ENCODE measurements around the gene YPEL3.
"Not testable (repeated sequence)": the region's sequence is repeated elsewhere in the genome, so short reads cannot be mapped to it uniquely, and the experiment has no call there.

YPEL3 gene

GRCh38 chr16:30127993-30128392 lies 32.0 kb upstream of the YPEL3 start:
- FAIRE-seq: no peak
- TF ChIP-seq, protein P1, sequence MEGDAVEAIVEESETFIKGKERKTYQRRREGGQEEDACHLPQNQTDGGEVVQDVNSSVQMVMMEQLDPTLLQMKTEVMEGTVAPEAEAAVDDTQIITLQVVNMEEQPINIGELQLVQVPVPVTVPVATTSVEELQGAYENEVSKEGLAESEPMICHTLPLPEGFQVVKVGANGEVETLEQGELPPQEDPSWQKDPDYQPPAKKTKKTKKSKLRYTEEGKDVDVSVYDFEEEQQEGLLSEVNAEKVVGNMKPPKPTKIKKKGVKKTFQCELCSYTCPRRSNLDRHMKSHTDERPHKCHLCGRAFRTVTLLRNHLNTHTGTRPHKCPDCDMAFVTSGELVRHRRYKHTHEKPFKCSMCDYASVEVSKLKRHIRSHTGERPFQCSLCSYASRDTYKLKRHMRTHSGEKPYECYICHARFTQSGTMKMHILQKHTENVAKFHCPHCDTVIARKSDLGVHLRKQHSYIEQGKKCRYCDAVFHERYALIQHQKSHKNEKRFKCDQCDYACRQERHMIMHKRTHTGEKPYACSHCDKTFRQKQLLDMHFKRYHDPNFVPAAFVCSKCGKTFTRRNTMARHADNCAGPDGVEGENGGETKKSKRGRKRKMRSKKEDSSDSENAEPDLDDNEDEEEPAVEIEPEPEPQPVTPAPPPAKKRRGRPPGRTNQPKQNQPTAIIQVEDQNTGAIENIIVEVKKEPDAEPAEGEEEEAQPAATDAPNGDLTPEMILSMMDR (IDR thresholded peaks at IDR 0.05; ENCODE audit: insufficient read depth, missing control alignments): no peak
- no peak for DNase-seq (ENCODE audit: insufficient read length, low spot score)

DNA sequence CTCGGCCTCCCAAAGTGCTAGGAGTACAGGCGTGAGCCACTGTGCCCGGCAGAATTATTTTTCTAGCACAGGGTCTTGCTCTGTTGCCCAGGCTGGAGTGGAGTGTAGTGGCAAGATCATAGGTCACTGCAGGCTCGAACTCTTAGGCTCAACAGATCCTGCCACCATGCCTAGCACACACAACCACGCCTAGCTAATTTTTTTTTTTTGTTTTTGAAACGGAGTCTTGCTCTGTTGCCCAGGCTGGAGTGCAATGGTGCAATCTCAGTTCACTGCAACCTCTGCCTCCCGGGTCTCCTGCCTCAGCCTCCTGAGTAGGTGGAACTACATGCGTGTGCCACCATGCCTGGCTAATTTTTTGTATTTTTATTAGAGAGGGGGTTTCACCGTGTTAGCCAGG lies 29.7 kb upstream of the YPEL3 start:
- not testable (repeated sequence) for FAIRE-seq; DNase-seq (ENCODE audit: insufficient read length, low spot score)

DNA sequence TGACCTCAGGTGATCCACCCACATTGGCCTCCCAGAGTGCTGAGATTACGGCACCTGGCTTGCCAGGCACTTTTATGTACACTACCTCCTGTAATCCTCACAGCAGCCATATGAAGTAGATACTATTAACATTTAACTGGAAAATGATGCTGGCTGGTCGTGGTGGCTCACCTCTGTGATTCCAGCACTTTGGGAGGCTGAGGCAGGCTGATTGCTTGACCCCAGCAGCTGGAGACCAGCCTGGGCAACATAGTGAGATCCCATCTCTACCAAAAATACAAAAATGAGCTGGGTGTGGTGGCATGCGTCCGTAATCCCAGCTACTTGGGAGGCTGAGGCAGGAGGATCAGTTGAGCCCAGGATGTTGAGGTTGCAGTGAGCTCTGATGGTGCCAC lies 29.0 kb upstream of the YPEL3 start:
- TF ChIP-seq, protein P1 (IDR thresholded peaks at IDR 0.05; ENCODE audit: insufficient read depth, missing control alignments): no peak
- DNase-seq (ENCODE audit: insufficient read length, low spot score): no peak
- FAIRE-seq: no peak

DNA sequence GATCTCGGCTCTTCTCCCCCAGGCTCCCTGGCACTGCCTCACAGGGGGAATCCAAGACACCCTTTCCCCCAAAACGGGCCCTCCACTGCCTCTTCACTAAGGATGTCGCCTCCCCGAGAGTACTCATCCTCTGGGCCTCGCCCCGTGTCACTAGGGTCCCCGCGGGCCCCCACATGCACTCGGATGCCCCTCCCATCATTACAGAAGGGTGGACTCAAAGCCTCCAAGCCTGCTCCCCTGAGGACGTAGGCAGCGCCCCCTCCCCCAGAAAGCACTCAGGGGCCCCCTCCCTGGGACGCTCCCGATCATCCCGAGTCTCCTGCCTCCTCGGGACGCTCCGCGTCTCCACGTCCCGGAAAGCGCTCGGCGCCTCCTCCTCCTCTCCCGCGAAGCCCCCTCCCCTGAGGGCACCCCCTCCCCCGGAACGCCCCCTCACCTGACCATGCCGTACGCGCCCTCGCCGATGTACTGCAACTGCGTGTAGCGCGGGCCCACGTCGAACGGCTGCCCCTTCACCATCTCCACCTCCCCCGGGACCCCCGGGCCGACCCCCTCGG lies 26.7 kb upstream of the YPEL3 start:
- FAIRE-seq (no peak), DNase-seq (ENCODE audit: insufficient read length, low spot score) (no peak)
- TF ChIP-seq, protein P1 (IDR thresholded peaks at IDR 0.05; ENCODE audit: insufficient read depth, missing control alignments): no peak

DNA sequence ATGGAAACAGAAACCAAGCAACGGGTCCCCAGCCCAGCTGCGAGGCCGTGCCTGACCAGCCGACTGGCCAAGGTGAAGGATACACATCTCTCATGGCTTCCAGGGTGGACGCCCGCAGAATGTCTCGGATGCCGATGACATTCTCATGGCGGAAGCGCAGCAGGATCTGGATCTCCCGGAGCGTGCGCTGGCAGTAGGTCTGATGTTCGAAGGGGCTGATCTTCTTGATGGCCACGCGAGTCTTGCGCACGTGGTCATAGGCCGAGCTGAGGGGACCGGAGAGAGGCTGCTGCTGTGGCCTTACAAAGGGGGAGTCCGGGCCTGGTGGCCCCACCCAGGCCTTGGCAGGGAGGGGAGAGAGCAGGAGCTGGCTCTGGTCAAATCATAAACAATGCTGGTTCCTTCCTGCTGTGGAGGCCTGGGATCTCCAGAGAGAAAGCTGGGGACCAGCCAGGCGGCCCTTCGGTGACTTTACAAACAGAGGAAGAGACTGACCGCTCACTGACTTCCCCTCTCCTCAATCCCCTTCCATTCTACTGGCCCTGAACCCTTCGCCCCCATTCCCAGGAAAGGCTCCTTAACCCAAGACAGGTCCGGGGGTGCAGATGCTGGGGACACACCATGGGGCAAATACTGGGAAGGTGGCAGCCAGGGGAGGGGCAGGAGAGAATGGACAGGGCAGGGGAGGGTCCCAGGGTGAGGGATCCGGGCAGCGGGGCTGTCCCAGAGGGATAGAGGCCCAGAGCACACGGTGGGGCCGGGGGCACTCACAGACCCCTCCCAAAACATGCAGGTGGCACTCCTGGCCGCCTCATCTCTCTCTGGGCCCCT lies 25.9 kb upstream of the YPEL3 start:
- FAIRE-seq (no peak), DNase-seq (ENCODE audit: insufficient read length, low spot score) (no peak)
- TF ChIP-seq, protein P1 (IDR thresholded peaks at IDR 0.05; ENCODE audit: insufficient read depth, missing control alignments): no peak

DNA sequence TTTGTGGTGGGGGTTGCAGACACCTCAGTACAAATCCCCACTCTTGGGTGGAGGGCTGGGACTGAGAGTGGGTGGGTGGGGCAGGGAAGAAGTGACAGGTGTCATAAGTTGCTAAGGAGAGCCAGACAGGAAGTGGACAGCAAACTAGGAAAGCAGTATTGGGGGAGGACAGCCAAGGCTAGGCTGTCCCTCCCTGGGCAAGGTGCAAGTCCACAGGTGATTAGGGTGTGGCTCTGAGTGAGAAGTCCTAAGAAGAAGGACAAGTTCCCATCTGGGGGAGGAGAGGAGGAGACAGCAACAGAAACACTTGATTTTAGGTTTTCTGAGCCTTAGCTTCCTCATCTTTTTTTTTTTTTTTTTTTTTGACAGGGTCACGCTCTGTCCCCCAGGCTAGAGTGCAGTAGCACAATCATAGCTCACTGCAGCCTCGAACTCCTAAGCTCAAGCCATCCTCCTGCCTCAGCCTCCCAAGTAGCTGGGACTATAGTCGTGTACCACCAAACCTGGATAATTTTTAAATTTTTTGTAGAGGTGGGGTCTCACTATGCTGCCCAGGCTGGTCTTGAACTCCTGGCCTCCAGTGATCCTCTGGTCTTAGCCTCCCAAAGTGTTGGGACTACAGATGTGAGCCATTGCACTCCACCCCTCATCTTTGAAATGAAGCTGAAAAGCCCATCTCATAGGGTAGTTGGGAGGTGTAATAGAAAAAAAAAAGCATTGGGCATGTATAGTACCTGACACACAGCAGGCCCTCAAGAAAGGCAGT lies 24.5 kb upstream of the YPEL3 start:
- TF ChIP-seq, protein P1 (IDR thresholded peaks at IDR 0.05; ENCODE audit: insufficient read depth, missing control alignments): no peak
- no peak for DNase-seq (ENCODE audit: insufficient read length, low spot score)
- no peak for FAIRE-seq

DNA sequence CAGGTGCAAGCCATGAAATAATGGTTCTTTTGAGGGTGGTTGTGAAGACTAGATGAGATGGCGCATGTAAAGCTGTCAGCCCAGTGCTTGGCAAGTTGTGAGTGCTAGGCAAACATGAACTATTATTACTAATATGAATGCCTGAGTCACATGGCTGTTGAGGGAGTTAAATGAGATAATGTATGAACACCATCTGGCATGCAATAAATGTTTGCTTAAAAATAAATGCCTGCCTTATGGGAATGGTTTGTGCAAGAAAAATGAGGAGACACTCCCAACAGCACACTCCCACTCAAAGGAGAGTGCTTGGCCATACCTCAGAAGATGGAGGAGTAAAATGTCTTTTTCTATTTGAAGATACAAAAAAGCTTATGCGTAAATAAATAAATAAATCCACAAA lies 23.4 kb upstream of the YPEL3 start:
- FAIRE-seq (no peak), DNase-seq (ENCODE audit: insufficient read length, low spot score) (no peak)
- TF ChIP-seq, protein P1 (IDR thresholded peaks at IDR 0.05; ENCODE audit: insufficient read depth, missing control alignments): no peak
